Neutrophil (primary cell): ENCODE data around the gene PCAT6.
"Not testable (repeated sequence)": the region's sequence is repeated elsewhere in the genome, so short reads cannot be mapped to it uniquely, and the experiment has no call there.

Experiments
- H3K27ac ChIP-seq: fragments of 200-600 bp; sonication (generic); 2 replicates; pipeline ENCODE4 v1.5.1; 2016; ENCODE audit warnings: mild to moderate bottlenecking, moderate library complexity
- H3K27me3 ChIP-seq: fragments of 200-600 bp; sonication (generic); 2 replicates; pipeline ENCODE4 v1.6.0; 2016; ENCODE audit warnings: mild to moderate bottlenecking
- H3K36me3 ChIP-seq: fragments of 200-600 bp; sonication (generic); 2 replicates; pipeline ENCODE4 v1.5.1; 2017
- H3K4me1 ChIP-seq, 2 experiments: fragments of 200-600 bp in 1 of 2; sonication (generic) in 1 of 2; 1 replicate in 1 of 2; 2 replicates in 1 of 2; pipeline versions ENCODE4 v1.5.1 to v1.6.1; 2013 to 2016; ENCODE audit warnings: low read depth in 1 of 2, low read length in 1 of 2, mild to moderate bottlenecking in 1 of 2, moderate library complexity in 1 of 2; ENCODE audit not compliant: control insufficient read depth in 1 of 2, insufficient read depth in 1 of 2
- H3K4me3 ChIP-seq, 2 experiments: fragments of 200-600 bp in 1 of 2; sonication (generic) in 1 of 2; 1 replicate in 1 of 2; 2 replicates in 1 of 2; pipeline ENCODE4 v1.5.1; 2013 to 2016; ENCODE audit warnings: low read depth in 1 of 2, low read length in 1 of 2, mild to moderate bottlenecking in 1 of 2, moderate library complexity in 1 of 2
- H3K9me3 ChIP-seq: fragments of 200-600 bp; sonication (generic); 2 replicates; pipeline ENCODE4 v1.5.1; 2016
- TF ChIP-seq, protein P1 (sequence below): fragments of 200-600 bp; sonication (generic); IDR thresholded peaks from 2 replicates; pipeline ENCODE4 v1.5.1; 2016; ENCODE audit warnings: antibody characterized with exemption

PCAT6 gene

DNA sequence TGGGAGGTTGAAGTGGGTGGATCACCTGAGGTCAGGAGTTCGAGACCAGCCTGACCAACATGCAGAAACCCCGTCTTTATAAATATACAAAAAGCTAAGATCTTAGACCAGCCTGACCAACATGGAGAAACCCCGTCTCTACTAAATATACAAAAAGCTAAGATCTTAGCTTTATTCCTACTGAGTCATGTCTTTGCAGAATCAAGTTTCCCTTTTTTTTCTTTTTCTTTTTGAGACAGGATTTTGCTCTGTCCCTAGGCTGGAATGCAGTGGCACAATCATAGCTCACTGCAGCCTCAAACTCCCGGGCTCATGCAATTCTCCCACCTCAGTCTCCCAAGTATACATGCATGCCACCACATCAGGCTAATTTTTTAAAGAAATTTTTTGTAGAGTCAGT lies 23.9 kb upstream of the PCAT6 start:
- H3K36me3 ChIP-seq, result no peaks in the 10 kb centered on the region
- H3K27ac ChIP-seq, result no peak overlapping the region
- no peaks in the 10 kb centered on the region for H3K9me3 ChIP-seq
- H3K4me1 ChIP-seq, result peaks cover 2 to 4% of the 10 kb centered on the region in 2 experiments
- no peak overlapping the region for H3K4me3 ChIP-seq
- H3K27me3 ChIP-seq, result no peaks in the 10 kb centered on the region
- TF ChIP-seq, protein P1, sequence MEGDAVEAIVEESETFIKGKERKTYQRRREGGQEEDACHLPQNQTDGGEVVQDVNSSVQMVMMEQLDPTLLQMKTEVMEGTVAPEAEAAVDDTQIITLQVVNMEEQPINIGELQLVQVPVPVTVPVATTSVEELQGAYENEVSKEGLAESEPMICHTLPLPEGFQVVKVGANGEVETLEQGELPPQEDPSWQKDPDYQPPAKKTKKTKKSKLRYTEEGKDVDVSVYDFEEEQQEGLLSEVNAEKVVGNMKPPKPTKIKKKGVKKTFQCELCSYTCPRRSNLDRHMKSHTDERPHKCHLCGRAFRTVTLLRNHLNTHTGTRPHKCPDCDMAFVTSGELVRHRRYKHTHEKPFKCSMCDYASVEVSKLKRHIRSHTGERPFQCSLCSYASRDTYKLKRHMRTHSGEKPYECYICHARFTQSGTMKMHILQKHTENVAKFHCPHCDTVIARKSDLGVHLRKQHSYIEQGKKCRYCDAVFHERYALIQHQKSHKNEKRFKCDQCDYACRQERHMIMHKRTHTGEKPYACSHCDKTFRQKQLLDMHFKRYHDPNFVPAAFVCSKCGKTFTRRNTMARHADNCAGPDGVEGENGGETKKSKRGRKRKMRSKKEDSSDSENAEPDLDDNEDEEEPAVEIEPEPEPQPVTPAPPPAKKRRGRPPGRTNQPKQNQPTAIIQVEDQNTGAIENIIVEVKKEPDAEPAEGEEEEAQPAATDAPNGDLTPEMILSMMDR, result no peak

DNA sequence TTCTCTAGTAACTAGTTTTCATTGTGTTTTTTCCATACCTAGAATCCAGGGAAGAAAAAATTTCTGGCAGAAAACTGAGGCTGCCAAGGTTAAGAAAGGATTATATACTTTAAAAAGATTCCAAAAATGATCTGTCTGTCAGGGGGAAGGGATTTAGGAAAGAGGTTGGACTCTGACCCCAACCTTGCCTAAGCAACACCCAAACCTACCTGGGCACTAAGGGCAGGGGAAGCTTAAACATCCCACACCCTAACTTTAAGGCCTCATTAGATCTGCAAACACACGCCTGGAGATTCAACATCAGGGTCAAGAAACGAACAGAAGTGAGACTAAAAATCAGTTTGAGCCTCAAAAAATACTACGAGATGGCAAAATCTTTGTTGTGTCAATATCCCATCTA lies 22.0 kb upstream of the PCAT6 start:
- no peak overlapping the region for H3K4me3 ChIP-seq
- H3K9me3 ChIP-seq, result no peaks in the 10 kb centered on the region
- no peaks in the 10 kb centered on the region for H3K36me3 ChIP-seq
- H3K27me3 ChIP-seq, result no peaks in the 10 kb centered on the region
- peak overlapping the region; percentile 48 for H3K27ac ChIP-seq
- H3K4me1 ChIP-seq, result peaks cover 0 to 4% of the 10 kb centered on the region in 2 experiments
- TF ChIP-seq, protein P1, result no peak

DNA sequence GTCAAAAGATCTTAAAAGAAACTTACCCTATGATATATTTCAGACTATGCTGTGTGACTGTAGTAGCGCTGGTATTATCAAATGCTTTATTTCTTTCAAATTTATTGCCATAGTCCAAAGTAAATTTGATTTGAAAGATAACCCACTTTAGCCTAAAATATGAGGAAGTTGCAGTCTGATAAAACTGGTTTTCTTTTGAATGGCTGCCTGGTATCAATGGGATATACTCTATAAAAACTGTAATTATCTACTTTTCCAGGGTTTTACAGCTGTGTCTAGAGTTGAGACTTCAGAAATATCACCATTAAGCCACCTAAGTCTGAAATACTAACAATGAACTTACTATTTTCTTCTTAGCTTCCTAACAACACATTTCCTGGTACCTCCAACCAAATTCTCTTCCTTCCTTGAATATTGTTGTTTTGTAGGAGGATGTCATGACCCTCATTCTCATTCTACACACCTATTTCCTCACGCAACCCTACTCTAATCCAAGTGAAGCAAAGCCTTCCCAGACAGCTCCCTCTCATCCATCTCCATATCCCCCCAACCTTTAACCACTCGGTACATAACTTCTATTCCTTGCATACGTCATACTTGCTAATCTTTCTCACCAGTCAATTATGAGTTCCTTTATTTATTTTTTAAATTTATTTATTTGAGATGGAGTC lies 19.5 kb upstream of the PCAT6 start:
- TF ChIP-seq, protein P1, result no peak
- Histone ChIP-seq H3K36me3 (no peaks in the 10 kb centered on the region), H3K4me3 (no peak overlapping the region), H3K27ac (peak overlapping the region; percentile 29), H3K9me3 (no peaks in the 10 kb centered on the region), H3K27me3 (no peaks in the 10 kb centered on the region), H3K4me1 (peaks cover 0 to 4% of the 10 kb centered on the region in 2 experiments)

DNA sequence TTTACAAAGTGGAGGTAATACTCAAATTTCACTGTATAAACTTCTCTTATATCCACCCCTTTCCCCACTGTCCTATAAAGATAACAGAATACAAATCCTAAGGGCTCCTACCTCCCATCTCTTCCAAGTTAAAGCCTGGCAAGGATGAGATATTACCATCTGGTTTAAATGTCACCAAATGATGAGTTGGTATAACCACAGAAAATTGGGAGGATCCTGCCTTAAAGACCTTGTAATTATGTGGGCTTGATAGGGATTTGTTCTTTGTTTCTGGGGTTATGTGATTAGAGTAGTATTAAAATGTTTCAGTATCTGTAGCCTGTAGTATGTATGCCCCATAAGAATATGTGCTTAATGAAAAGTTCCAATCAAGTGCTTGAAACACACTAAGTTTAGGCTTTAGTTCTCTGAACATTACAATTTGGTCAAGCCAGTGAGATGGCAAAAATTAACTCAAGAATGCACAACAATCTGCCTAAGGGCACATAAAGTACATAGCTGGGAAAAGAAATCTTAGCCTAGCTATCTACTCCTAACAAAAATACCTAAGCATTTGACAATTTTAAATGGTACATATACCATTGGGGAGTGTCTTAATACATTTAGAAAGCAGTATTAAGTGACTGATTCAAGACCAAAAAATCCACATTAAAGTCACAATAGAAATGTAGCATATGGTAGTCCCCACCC lies 16.6 kb upstream of the PCAT6 start:
- no peaks in the 10 kb centered on the region for H3K9me3 ChIP-seq
- no peaks in the 10 kb centered on the region for H3K27me3 ChIP-seq
- H3K36me3 ChIP-seq, result no peaks in the 10 kb centered on the region
- H3K4me3 ChIP-seq, result no peak overlapping the region
- TF ChIP-seq, protein P1, result no peak
- H3K4me1 ChIP-seq, result peaks cover 0 to 4% of the 10 kb centered on the region in 2 experiments
- H3K27ac ChIP-seq, result no peak overlapping the region

DNA sequence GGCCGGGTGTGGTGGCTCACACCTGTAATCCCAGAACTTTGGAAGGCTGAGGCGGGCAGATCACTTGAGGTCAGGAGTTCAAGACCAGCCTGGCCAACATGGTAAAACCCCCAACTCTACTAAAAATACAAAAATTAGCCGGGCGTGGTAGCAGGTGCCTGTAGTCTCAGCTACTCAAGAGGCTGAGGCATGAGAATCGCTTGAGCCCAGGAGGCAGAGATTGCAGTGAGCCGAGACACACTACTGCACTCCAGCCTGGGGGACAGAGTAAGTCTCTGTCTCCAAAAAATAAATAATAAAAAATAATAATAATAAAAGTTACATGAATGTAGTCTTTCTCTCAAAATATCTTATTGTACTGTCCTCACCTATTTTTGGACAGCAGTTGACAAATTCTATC lies 15.8 kb upstream of the PCAT6 start:
- not testable (repeated sequence) for H3K4me3 ChIP-seq, H3K27me3 ChIP-seq, H3K27ac ChIP-seq, H3K9me3 ChIP-seq, H3K36me3 ChIP-seq, H3K4me1 ChIP-seq

DNA sequence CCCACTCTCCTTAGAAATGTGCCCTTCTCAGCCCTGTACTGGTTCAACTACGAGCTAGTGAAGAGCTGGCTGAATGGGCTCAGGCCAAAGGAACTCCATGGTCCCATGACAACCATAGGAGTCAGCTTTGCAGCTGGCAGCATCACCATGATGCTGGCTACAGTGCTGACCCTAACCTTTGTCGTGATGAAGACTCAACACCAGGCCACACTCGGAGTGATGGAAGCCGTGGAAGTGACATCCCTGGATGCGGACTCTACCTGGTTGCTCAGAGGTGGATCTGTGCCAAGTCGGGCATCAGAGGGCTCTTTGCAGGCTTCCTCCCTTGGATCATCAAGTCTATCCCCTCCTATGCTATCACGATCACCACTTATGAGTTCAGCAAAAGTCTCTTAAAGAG lies 14.1 kb upstream of the PCAT6 start:
- H3K27me3 ChIP-seq, result no peaks in the 10 kb centered on the region
- no peaks in the 10 kb centered on the region for H3K4me1 ChIP-seq
- H3K27ac ChIP-seq, result no peak overlapping the region
- no peaks in the 10 kb centered on the region for H3K36me3 ChIP-seq
- no peak overlapping the region for H3K4me3 ChIP-seq
- TF ChIP-seq, protein P1, result no peak
- no peaks in the 10 kb centered on the region for H3K9me3 ChIP-seq
